GM12864 (cell line): ENCODE results near the gene PRKCZ.

Experiments
- DNase-seq: peaks from one replicate; pipeline ENCODE4 v3.0.0-alpha.2; 2011; ENCODE audit warnings: low read depth
- H3K4me3 ChIP-seq: 2 replicates; pipeline ENCODE4 v1.5.1; 2011; ENCODE audit warnings: mild to moderate bottlenecking, low read depth, low read length, control low read depth
- CTCF ChIP-seq: IDR thresholded peaks from 2 replicates; pipeline ENCODE4 v1.5.1; 2011; ENCODE audit warnings: low read depth, mild to moderate bottlenecking, moderate library complexity, low read length, control low read depth, inconsistent platforms; ENCODE audit errors: missing control alignments

The PRKCZ gene

GRCh38 chr1:2009101-2010053 is 40.8 kb upstream of the PRKCZ start:
- no peak for DNase-seq
- no peak for TF ChIP-seq CTCF
- no peak overlapping the region for H3K4me3 ChIP-seq

- H3K4me3 ChIP-seq: no peak overlapping the region
- no peak for DNase-seq
- no peak for TF ChIP-seq CTCF
Observed at GRCh38 chr1:2014181-2014580, 36.0 kb upstream of the PRKCZ start.

- no peak overlapping the region for H3K4me3 ChIP-seq
- TF ChIP-seq CTCF: no peak
- DNase-seq: no peak
Observed at GRCh38 chr1:2014741-2015735, 35.2 kb upstream of the PRKCZ start.

GRCh38 chr1:2016123-2016522 is 34.1 kb upstream of the PRKCZ start:
- DNase-seq: no peak
- TF ChIP-seq CTCF: no peak
- no peak overlapping the region for H3K4me3 ChIP-seq

- no peak overlapping the region for H3K4me3 ChIP-seq
- no peak for TF ChIP-seq CTCF
- DNase-seq: no peak
Observed at GRCh38 chr1:2018217-2019171, 31.7 kb upstream of the PRKCZ start.

- no peak for DNase-seq
- TF ChIP-seq CTCF: no peak
- no peak within 1 kb of the TSS for H3K4me3 ChIP-seq
Observed at GRCh38 chr1:2019172-2019543, 31.1 kb upstream of the PRKCZ start, which contains the start of gene GABRD. Gene GABRD, plus strand, starts transcription at chr1:2019345. Its CDS starts 79 bp downstream, at chr1:2019424.
